SK-N-SH (cell line): ENCODE measurements around the gene IFI27L1. TPM values are rescaled to one million over a fixed set of nuclear protein-coding genes. Genes with fewer than 3 reads are reported as not detected.
A peak's percentile ranks its signal among the peaks of the same experiment; 100 is the strongest.

ENCODE experiments used
- EP300 ChIP-seq, 2 experiments: IDR thresholded peaks; 2 replicates each; pipeline versions ENCODE4 v1.4.0 to v1.6.1; 2012; ENCODE audit warnings: borderline replicate concordance in 1 of 2, low read depth in 1 of 2, low read length in 1 of 2
- FOXJ3 ChIP-seq: sonication (generic); formaldehyde crosslinking; IDR thresholded peaks from 2 replicates; pipeline ENCODE4 v1.5.1; 2020; ENCODE audit warnings: mild to moderate bottlenecking, missing genetic modification reagents
- FOXM1 ChIP-seq: IDR thresholded peaks from 2 replicates; pipeline ENCODE4 v1.4.0; 2012; ENCODE audit warnings: low read depth, mild to moderate bottlenecking
- GABPA ChIP-seq: IDR thresholded peaks from 2 replicates; pipeline ENCODE4 v1.4.0; 2012; ENCODE audit warnings: low read depth, mild to moderate bottlenecking
- JUND ChIP-seq: IDR thresholded peaks from 2 replicates; pipeline ENCODE4 v1.4.0; 2012
- MAX ChIP-seq: IDR thresholded peaks from 2 replicates; pipeline ENCODE4 v1.4.0; 2012; ENCODE audit warnings: low read depth
- MXI1 ChIP-seq: IDR thresholded peaks from 2 replicates; pipeline ENCODE4 v1.6.1; 2012; ENCODE audit warnings: mild to moderate bottlenecking, low read depth, low read length, improper control_type of control experiment
- NFIC ChIP-seq: IDR thresholded peaks from 2 replicates; pipeline ENCODE4 v1.4.0; 2012; ENCODE audit warnings: borderline replicate concordance
- NRF1 ChIP-seq: IDR thresholded peaks from 2 replicates; pipeline ENCODE4 v1.6.1; 2012; ENCODE audit warnings: low read depth, mild to moderate bottlenecking, low read length
- POLR2AphosphoS5 ChIP-seq: IDR thresholded peaks from 2 replicates; pipeline ENCODE4 v1.6.1; 2012; ENCODE audit warnings: low read depth, low read length
- RCOR1 ChIP-seq: fragments of 150-350 bp; IDR thresholded peaks from 2 replicates; pipeline ENCODE4 v1.6.1; 2017; ENCODE audit warnings: antibody characterized with exemption, low read length
- RFX5 ChIP-seq: IDR thresholded peaks from 2 replicates; pipeline ENCODE4 v1.6.1; 2012; ENCODE audit warnings: mild to moderate bottlenecking, improper control_type of control experiment, low read length
- RXRA ChIP-seq: IDR thresholded peaks from 2 replicates; pipeline ENCODE4 v1.4.0; 2012; ENCODE audit warnings: low read depth, mild to moderate bottlenecking, borderline replicate concordance
- SIN3A ChIP-seq: IDR thresholded peaks from 2 replicates; pipeline ENCODE4 v1.6.1; 2012; ENCODE audit warnings: low read depth, mild to moderate bottlenecking, low read length, moderate library complexity, borderline replicate concordance
- SMC3 ChIP-seq: IDR thresholded peaks from 2 replicates; pipeline ENCODE4 v1.6.1; 2012; ENCODE audit warnings: low read depth, low read length, improper control_type of control experiment
- TAF1 ChIP-seq: IDR thresholded peaks from 2 replicates; pipeline ENCODE4 v1.6.1; 2012; ENCODE audit warnings: low read depth, mild to moderate bottlenecking, low read length, moderate library complexity, borderline replicate concordance
- TCF12 ChIP-seq: IDR thresholded peaks from 2 replicates; pipeline ENCODE4 v1.4.0; 2012
- TEAD4 ChIP-seq: IDR thresholded peaks from 2 replicates; pipeline ENCODE4 v1.4.0; 2012; ENCODE audit warnings: mild to moderate bottlenecking, borderline replicate concordance; ENCODE audit not compliant: insufficient read depth
- USF1 ChIP-seq: IDR thresholded peaks from 2 replicates; pipeline ENCODE4 v1.4.0; 2012; ENCODE audit warnings: low read depth, borderline replicate concordance
- polyA plus RNA-seq, 3 experiments: library from polyadenylated mRNA; depleted of rRNA; stranded (reverse); fragments of >200 nt; gene quantifications; 2 replicates each; pipeline ENCODE4 v1.2.3, GENCODE V29; 2012
- TF ChIP-seq, protein P1 (sequence below): IDR thresholded peaks from 2 replicates; pipeline ENCODE4 v1.4.0; 2012; ENCODE audit warnings: low read depth, borderline replicate concordance
- TF ChIP-seq, protein P2 (sequence below): fragments of 150-350 bp; IDR thresholded peaks from 2 replicates; pipeline ENCODE4 v1.6.1; 2017; ENCODE audit warnings: antibody characterized with exemption, low read length, low read depth, borderline replicate concordance

The IFI27L1 gene
- polyA plus RNA-seq, 1 of the 3 experiments (the other 2 are of a cell fraction) = 35.3 TPM

DNA sequence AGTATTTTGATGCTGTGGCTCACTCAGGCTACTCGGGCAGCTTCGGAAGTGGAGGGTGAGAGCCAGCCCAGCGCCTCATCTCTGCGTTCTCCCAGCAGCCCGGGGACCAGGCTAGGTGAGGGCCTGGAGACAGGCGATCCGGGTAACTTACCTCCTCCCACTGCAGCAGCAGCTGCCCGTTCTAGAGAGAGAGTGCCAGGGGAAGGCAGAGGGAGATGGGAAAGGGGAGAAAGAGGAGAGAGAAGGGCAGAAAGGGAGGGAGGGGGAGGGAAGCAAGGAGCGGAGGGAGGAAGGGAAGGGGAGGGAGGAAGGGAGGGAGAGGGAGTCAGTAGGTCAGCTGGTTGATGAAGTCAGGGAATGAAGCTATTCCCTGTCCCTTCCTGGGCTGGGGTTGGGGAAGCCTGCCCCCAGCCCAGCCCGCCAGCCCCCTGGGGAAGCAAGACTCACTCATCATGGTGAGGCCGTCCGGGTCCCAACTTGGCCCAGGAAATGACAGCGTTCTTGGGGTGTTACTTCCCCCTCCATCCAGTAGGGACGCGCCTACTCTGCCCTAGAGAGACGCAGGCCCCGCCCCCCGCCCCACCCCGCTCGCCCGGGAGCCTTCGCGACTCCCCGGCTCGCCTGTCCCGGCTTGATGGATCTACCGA lies 48.1 kb downstream of the IFI27L1 start, which contains the start of gene IFI27L2 (continued):
- TF ChIP-seq, protein P1, sequence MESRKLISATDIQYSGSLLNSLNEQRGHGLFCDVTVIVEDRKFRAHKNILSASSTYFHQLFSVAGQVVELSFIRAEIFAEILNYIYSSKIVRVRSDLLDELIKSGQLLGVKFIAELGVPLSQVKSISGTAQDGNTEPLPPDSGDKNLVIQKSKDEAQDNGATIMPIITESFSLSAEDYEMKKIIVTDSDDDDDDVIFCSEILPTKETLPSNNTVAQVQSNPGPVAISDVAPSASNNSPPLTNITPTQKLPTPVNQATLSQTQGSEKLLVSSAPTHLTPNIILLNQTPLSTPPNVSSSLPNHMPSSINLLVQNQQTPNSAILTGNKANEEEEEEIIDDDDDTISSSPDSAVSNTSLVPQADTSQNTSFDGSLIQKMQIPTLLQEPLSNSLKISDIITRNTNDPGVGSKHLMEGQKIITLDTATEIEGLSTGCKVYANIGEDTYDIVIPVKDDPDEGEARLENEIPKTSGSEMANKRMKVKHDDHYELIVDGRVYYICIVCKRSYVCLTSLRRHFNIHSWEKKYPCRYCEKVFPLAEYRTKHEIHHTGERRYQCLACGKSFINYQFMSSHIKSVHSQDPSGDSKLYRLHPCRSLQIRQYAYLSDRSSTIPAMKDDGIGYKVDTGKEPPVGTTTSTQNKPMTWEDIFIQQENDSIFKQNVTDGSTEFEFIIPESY = no peak
- no peak for TF ChIP-seq TEAD4
- no peak for TF ChIP-seq NRF1
- TF ChIP-seq POLR2AphosphoS5 = 0 out of 2 replicates have a peak, but pooled peaks have one; percentile 26
- TF ChIP-seq SIN3A = peak; percentile 22; the same call in 1 of the 2 replicates
- no peak for TF ChIP-seq RXRA
- TF ChIP-seq SMC3 = no peak
- TF ChIP-seq NFIC = no peak
- peak; percentile 50; the same call in 1 of the 2 replicates for TF ChIP-seq USF1
- TF ChIP-seq EP300 (IDR thresholded peaks at IDR 0.05; ENCODE audit: borderline replicate concordance in 1 of 2, low read depth in 1 of 2, low read length in 1 of 2) = no peak
- no peak for TF ChIP-seq FOXJ3 (CRISPR knock-in tag)
- TF ChIP-seq TCF12 = no peak
- TF ChIP-seq TAF1 = no peak
- no peak for TF ChIP-seq JUND
- TF ChIP-seq MXI1 = no peak
- TF ChIP-seq FOXM1 = no peak
- TF ChIP-seq GABPA = peak; percentile 31; the same call in 1 of the 2 replicates
- TF ChIP-seq, protein P2, sequence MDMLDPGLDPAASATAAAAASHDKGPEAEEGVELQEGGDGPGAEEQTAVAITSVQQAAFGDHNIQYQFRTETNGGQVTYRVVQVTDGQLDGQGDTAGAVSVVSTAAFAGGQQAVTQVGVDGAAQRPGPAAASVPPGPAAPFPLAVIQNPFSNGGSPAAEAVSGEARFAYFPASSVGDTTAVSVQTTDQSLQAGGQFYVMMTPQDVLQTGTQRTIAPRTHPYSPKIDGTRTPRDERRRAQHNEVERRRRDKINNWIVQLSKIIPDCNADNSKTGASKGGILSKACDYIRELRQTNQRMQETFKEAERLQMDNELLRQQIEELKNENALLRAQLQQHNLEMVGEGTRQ = no peak
- 0 out of 2 replicates have a peak, but pooled peaks have one; percentile 13 for TF ChIP-seq MAX
- TF ChIP-seq RCOR1 = no peak
- no peak for TF ChIP-seq RFX5
